Endothelial cell of umbilical vein (primary cell): ENCODE data around the gene NINL. TPM values are rescaled to one million over a fixed set of nuclear protein-coding genes. Genes with fewer than 3 reads are reported as not detected.

Source experiments
- BruUV-seq: library from RNA; stranded (reverse); fragments of 400-500 nt; replicated peaks from 2 replicates; lab custom pipeline; 2021; lab: Mats Ljungman, UMichigan
- CTCF ChIA-PET: fragments of 300-600, 350-600 bp; sonication (Branson Sonifier 250); formaldehyde crosslinking; loops from one replicate; lab custom pipeline; 2021; ENCODE audit warnings: antibody characterized with exemption, inconsistent platforms; lab: Charles Lee
- POLR2A ChIA-PET: fragments of 300-600, 350-600 bp; sonication (Branson Sonifier 250); formaldehyde crosslinking; loops from one replicate; lab custom pipeline; 2021; ENCODE audit warnings: antibody characterized with exemption, inconsistent platforms; lab: Charles Lee
- DNase-seq: peaks from one replicate; pipeline ENCODE4 v3.0.0-alpha.2; 2011; ENCODE audit warnings: low read depth, low spot score
- FAIRE-seq: peaks from 2 replicates; lab custom pipeline; 2011; peaks lifted over from hg19 to GRCh38; lab: Jason Lieb, UNC
- H2AFZ ChIP-seq: 2 replicates; pipeline ENCODE4 v1.6.0; 2012; ENCODE audit warnings: low read depth, low read length, control low read depth, inconsistent platforms
- H3K27ac ChIP-seq: 2 replicates; pipeline ENCODE4 v1.5.1; 2011; ENCODE audit warnings: low read depth, mild to moderate bottlenecking, control low read depth, low read length, moderate library complexity; ENCODE audit not compliant: insufficient read depth
- H3K27me3 ChIP-seq, 2 experiments: 2 replicates each; pipeline versions ENCODE4 v1.6.0 to v1.6.1; 2011; ENCODE audit warnings: low read length in 2 of 2, mixed read lengths in 1 of 2; ENCODE audit not compliant: control insufficient read depth in 2 of 2, insufficient read depth in 2 of 2
- H3K36me3 ChIP-seq, 2 experiments: 2 replicates in 1 of 2; 3 replicates in 1 of 2; pipeline ENCODE4 v1.5.1; 2011; ENCODE audit warnings: low read length in 2 of 2, mild to moderate bottlenecking in 1 of 2, moderate library complexity in 1 of 2; ENCODE audit not compliant: control insufficient read depth in 2 of 2, insufficient read depth in 2 of 2; ENCODE audit errors: extremely low read depth in 1 of 2
- H3K4me1 ChIP-seq: 3 replicates; pipeline ENCODE4 v1.5.1; 2011; ENCODE audit warnings: mild to moderate bottlenecking, low read length; ENCODE audit not compliant: control insufficient read depth, insufficient read depth; ENCODE audit errors: extremely low read depth
- H3K4me2 ChIP-seq: 2 replicates; pipeline ENCODE4 v1.6.1; 2011; ENCODE audit warnings: low read length, control low read depth, mixed read lengths; ENCODE audit not compliant: insufficient read depth
- H3K4me3 ChIP-seq, 3 experiments: fragments of 200-600 bp in 1 of 3; sonication (generic), shearing (Covaris generic) in 1 of 3; replicated peaks in 1 of 3; 2 replicates each; pipeline ENCODE4 v1.5.1; 2011 to 2016; ENCODE audit warnings: control low read depth in 3 of 3, low read length in 3 of 3, mild to moderate bottlenecking in 2 of 3, inconsistent platforms in 1 of 3, low read depth in 1 of 3, moderate library complexity in 1 of 3; ENCODE audit not compliant: insufficient read depth in 1 of 3
- H3K79me2 ChIP-seq: 2 replicates; pipeline ENCODE4 v1.6.0; 2012; ENCODE audit warnings: low read length, inconsistent platforms; ENCODE audit not compliant: control insufficient read depth, insufficient read depth
- H3K9ac ChIP-seq: replicated peaks from 2 replicates; pipeline ENCODE3; 2011; ENCODE audit warnings: low read length, control low read depth; ENCODE audit not compliant: insufficient read depth; ENCODE audit errors: extremely low read depth
- H3K9me1 ChIP-seq: replicated peaks from 3 replicates; pipeline ENCODE4 v1.6.0; 2011; ENCODE audit warnings: mild to moderate bottlenecking, low read length; ENCODE audit not compliant: control insufficient read depth, insufficient read depth; ENCODE audit errors: extremely low read depth
- H3K9me3 ChIP-seq: replicated peaks from 2 replicates; pipeline ENCODE4 v1.5.1; 2012; ENCODE audit warnings: low read length, inconsistent platforms; ENCODE audit not compliant: control insufficient read depth, insufficient read depth
- H4K20me1 ChIP-seq: replicated peaks from 2 replicates; pipeline ENCODE3; 2011; ENCODE audit warnings: mild to moderate bottlenecking, low read length; ENCODE audit not compliant: control insufficient read depth, insufficient read depth; ENCODE audit errors: extremely low read depth
- EZH2 ChIP-seq: IDR thresholded peaks from 2 replicates; pipeline ENCODE4 v1.6.1; 2012; ENCODE audit warnings: borderline replicate concordance, low read depth, mild to moderate bottlenecking, moderate library complexity, low read length, inconsistent platforms; ENCODE audit not compliant: severe bottlenecking
- GATA2 ChIP-seq: IDR thresholded peaks from 2 replicates; pipeline ENCODE4 v1.7.0; 2011; ENCODE audit warnings: low read depth, mild to moderate bottlenecking, moderate library complexity, mixed read lengths, low read length; ENCODE audit not compliant: insufficient read length, insufficient read depth
- POLR2A ChIP-seq: IDR thresholded peaks from 2 replicates; pipeline ENCODE4 v1.6.1; 2012; ENCODE audit warnings: low read depth, mild to moderate bottlenecking, control low read depth, low read length
- POLR2AphosphoS5 ChIP-seq: IDR thresholded peaks from 2 replicates; pipeline ENCODE4 v1.6.1; 2012; ENCODE audit warnings: low read depth, mild to moderate bottlenecking, control low read depth, low read length, moderate library complexity; ENCODE audit not compliant: insufficient read depth
- dilution Hi-C: fragments of 300-500 bp; cut with MboI; formaldehyde crosslinking; loops from one replicate; pipeline ENCODE4 v1.15.0; 2019; ENCODE audit warnings: low sequenced_read_pairs; ENCODE audit not compliant: extremely low pct_ligation_motif_present
- intact Hi-C: fragments of 100-400 bp; cut with micrococcal nuclease; formaldehyde crosslinking; loops from one replicate; pipeline ENCODE4 v1.10.0; 2022
- polyA plus RNA-seq, 4 experiments: library from polyadenylated mRNA; depleted of rRNA in 3 of 4; stranded (reverse) in 3 of 4; unstranded in 1 of 4; fragments of >200 nt; gene quantifications; 2 replicates each; pipeline versions ENCODE4 v1.2.1 to v1.2.3, GENCODE V29; 2011 to 2012; ENCODE audit warnings: missing spikeins in 1 of 4
- total RNA-seq: library from RNA; stranded (reverse); gene quantifications from 2 replicates; pipeline ENCODE4 v1.2.3, GENCODE V29; 2021
- TF ChIP-seq, protein P1 (sequence below): IDR thresholded peaks from 2 replicates; pipeline ENCODE4 v1.6.1; 2011; ENCODE audit not compliant: insufficient read depth, insufficient read length
- TF ChIP-seq, protein P2 (sequence below), 2 donors: IDR thresholded peaks; 1 replicate in 1 of 2; 2 replicates in 1 of 2; pipeline ENCODE4 v1.5.1; 2011; ENCODE audit warnings: low read length in 2 of 2, mild to moderate bottlenecking in 2 of 2, moderate library complexity in 2 of 2, control low read depth in 1 of 2, inconsistent platforms in 1 of 2, low read depth in 1 of 2; ENCODE audit not compliant: insufficient read depth in 1 of 2; ENCODE audit errors: extremely low read depth in 1 of 2

Gene NINL
- total and polyA plus RNA-seq, 2 donors (not counting 3 experiments of a cell fraction or from before 2014, with no cell fraction given) = 13.2 to 25.5 TPM

DNA sequence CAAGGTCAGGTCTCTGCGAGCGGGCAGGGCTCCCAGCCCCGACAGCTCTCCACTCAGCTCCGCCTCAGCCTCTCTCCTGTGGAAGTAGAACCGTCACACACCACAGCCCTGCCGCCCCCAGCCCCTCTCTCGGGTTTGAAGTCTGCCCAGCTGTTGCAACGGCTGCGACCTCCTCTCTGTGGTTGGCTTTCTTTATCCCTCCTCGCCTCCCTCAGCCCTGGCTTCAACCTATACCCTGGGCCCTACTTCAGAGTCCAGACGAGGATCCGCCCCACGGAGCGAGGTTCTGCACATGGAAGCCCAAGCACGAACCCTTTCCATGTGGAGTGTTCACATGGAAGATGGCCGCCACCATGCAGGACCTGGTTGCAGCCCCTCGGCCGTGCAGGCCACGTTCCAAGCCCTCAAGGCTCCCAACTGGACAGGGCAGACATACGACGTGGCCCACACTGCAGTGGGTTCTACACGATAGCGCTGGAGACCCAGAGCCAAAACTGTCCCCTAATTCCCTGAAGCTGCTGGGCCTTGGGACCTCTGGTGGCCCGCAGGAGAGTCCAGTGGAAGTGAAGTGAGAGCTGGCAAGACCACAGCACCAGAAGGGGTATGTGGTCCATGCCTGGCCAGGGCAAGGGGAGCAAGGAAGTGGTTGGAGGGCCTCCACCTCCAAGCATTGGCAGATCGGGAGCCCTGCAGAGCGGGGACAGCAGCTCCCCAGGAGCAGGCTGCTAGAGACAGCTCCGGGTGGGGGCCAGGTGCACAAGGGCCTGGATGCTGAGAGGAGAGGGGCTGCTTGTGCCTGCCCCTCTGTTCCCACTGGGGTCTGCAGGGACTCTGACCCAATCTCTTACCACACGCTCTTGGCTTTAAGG is 108.1 kb downstream of the NINL start:
- H3K79me2 ChIP-seq = no peaks in the 10 kb centered on the region
- TF ChIP-seq GATA2 (no peak), POLR2AphosphoS5 (no peak), EZH2 (no peak), POLR2A (no peak)
- TF ChIP-seq, protein P1, sequence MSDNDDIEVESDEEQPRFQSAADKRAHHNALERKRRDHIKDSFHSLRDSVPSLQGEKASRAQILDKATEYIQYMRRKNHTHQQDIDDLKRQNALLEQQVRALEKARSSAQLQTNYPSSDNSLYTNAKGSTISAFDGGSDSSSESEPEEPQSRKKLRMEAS = no peak
- TF ChIP-seq, protein P2, sequence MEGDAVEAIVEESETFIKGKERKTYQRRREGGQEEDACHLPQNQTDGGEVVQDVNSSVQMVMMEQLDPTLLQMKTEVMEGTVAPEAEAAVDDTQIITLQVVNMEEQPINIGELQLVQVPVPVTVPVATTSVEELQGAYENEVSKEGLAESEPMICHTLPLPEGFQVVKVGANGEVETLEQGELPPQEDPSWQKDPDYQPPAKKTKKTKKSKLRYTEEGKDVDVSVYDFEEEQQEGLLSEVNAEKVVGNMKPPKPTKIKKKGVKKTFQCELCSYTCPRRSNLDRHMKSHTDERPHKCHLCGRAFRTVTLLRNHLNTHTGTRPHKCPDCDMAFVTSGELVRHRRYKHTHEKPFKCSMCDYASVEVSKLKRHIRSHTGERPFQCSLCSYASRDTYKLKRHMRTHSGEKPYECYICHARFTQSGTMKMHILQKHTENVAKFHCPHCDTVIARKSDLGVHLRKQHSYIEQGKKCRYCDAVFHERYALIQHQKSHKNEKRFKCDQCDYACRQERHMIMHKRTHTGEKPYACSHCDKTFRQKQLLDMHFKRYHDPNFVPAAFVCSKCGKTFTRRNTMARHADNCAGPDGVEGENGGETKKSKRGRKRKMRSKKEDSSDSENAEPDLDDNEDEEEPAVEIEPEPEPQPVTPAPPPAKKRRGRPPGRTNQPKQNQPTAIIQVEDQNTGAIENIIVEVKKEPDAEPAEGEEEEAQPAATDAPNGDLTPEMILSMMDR (IDR thresholded peaks at IDR 0.05; ENCODE audit: extremely low read depth in 1 of 2, insufficient read depth in 1 of 2, low read depth in 1 of 2, low read length in 2 of 2) = no peak
- dilution Hi-C loops (no loop called here), intact Hi-C loops (no loop called here)
- H3K4me2 ChIP-seq = no peak overlapping the region
- no peaks in the 10 kb centered on the region for H3K9me3 ChIP-seq
- no peak overlapping the region for H3K9ac ChIP-seq
- DNase-seq = no peak
- no peak for FAIRE-seq
- H3K27me3 ChIP-seq = no peaks in the 10 kb centered on the region
- H3K27ac ChIP-seq = no peak overlapping the region
- peaks cover 0 to 38% of the 10 kb centered on the region in 2 experiments for H3K36me3 ChIP-seq
- ChIA-PET POLR2A (no interaction called here), CTCF (no interaction called here)
- H3K4me1 ChIP-seq = no peaks in the 10 kb centered on the region
- H3K4me3 ChIP-seq = no peak overlapping the region
- no TSS peak for BruUV-seq
- no peaks in the 10 kb centered on the region for H3K9me1 ChIP-seq
- H2AFZ ChIP-seq = no peak overlapping the region
- no peaks in the 10 kb centered on the region for H4K20me1 ChIP-seq
